ENCODE results near the gene OR1M1. TPM values are rescaled to one million over a fixed set of nuclear protein-coding genes. Genes with fewer than 3 reads are reported as not detected.
"Not testable (repeated sequence)": the region's sequence is repeated elsewhere in the genome, so short reads cannot be mapped to it uniquely, and the experiment has no call there.

OR1M1 gene
- total RNA-seq, 2 donors from 2014 or later: not detected

DNA sequence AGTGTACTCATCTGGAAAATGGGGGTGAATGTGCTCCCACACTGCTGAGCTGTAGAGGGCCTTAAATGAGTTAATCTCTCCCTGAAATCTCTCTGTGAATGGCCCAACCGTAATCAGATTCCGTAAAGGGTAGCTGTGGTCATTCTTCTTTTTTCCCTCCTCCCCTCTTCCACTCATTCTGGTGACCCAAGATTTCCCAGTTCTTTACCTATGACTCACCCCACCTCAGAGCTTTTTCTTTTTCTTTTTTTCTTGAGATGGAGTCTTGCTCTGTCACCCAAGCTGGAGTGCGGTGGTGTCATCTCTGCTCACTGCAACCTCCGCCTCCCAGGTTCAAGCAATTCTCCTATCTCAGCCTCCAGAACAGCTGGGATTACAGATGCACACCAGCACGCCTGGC, 43.3 kb upstream of the OR1M1 start:
- WGBS: 91% methylated on average over 5 of the region's 5 CpGs

DNA sequence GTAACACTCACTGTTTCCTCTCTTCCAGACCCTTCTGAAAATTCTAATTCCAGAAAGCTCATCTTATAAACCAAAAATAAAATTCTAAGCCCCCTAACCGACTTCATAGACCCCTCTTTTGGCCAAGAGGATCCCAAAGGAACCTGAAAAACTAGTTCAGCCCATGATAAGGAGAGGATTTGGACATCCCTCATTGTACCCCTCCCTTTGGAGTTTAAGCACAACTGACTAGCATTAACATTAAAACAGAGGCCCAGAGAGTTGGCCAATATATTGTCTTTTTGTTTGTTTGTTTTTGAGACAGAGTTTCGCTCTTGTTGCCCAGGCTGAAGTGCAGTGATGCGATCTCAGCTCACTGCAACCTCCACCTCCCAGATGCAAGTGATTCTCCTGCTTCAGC, 42.4 kb upstream of the OR1M1 start:
- H3K27me3 ChIP-seq (replicated peaks; ENCODE audit: insufficient read depth): no peaks in the 10 kb centered on the region
- no peaks in the 10 kb centered on the region for H3K36me3 ChIP-seq
- no peaks in the 10 kb centered on the region for H3K4me1 ChIP-seq (replicated peaks)
- H3K9me3 ChIP-seq: no peaks in the 10 kb centered on the region
- intact Hi-C loops (cut with DNase I): no loop called here
- no peak for DNase-seq (ENCODE audit: low spot score)
- TF ChIP-seq, protein P1, sequence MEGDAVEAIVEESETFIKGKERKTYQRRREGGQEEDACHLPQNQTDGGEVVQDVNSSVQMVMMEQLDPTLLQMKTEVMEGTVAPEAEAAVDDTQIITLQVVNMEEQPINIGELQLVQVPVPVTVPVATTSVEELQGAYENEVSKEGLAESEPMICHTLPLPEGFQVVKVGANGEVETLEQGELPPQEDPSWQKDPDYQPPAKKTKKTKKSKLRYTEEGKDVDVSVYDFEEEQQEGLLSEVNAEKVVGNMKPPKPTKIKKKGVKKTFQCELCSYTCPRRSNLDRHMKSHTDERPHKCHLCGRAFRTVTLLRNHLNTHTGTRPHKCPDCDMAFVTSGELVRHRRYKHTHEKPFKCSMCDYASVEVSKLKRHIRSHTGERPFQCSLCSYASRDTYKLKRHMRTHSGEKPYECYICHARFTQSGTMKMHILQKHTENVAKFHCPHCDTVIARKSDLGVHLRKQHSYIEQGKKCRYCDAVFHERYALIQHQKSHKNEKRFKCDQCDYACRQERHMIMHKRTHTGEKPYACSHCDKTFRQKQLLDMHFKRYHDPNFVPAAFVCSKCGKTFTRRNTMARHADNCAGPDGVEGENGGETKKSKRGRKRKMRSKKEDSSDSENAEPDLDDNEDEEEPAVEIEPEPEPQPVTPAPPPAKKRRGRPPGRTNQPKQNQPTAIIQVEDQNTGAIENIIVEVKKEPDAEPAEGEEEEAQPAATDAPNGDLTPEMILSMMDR (IDR thresholded peaks at IDR 0.05): no peak
- no peak for TF ChIP-seq POLR2AphosphoS5 (IDR thresholded peaks at IDR 0.05)
- TF ChIP-seq POLR2A (IDR thresholded peaks at IDR 0.05): no peak
- H3K27ac ChIP-seq: no peak overlapping the region
- H3K4me3 ChIP-seq: no peak overlapping the region
- 61% methylated on average over 3 of the region's 3 CpGs for WGBS

More for the DNA sequence above, 43.3 kb upstream of the OR1M1 start:
- no peaks in the 10 kb centered on the region for H3K9me3 ChIP-seq
- H3K36me3 ChIP-seq: no peaks in the 10 kb centered on the region
- no peaks in the 10 kb centered on the region for H3K27me3 ChIP-seq (replicated peaks; ENCODE audit: insufficient read depth)
- TF ChIP-seq POLR2A (IDR thresholded peaks at IDR 0.05): no peak
- intact Hi-C loops (cut with DNase I): no loop called here
- no peak overlapping the region for H3K27ac ChIP-seq
- no peak overlapping the region for H3K4me3 ChIP-seq
- DNase-seq (ENCODE audit: low spot score): no peak
- H3K4me1 ChIP-seq (replicated peaks): no peaks in the 10 kb centered on the region

DNA sequence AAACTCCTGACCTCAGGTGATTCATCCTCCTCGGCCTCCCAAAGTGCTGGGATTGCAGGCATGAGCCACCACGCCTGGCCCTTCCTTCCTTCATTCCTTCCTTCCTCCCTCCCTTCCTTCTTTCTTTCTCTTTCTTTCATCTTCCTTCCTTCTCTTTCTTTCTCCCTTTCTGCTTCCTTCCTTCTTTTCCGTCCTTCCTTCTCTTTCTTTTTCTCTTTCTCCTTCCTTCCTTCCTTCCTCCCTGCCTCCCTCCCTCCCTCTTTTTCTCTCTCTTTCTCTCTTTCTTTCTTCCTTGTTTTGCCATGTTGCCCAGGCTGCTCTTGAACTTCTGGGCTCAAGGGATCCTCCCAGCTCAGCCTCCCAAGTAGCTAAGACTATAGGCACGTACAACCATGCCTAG, 40.2 kb upstream of the OR1M1 start:
- TF ChIP-seq POLR2AphosphoS5 (IDR thresholded peaks at IDR 0.05) (no peak), POLR2A (IDR thresholded peaks at IDR 0.05) (no peak)
- TF ChIP-seq, protein P1 (IDR thresholded peaks at IDR 0.05): no peak
- Histone ChIP-seq H3K9me3 (no peaks in the 10 kb centered on the region), H3K27me3 (replicated peaks; ENCODE audit: insufficient read depth) (no peaks in the 10 kb centered on the region), H3K36me3 (no peaks in the 10 kb centered on the region), H3K27ac (no peak overlapping the region), H3K4me3 (no peak overlapping the region), H3K4me1 (replicated peaks) (no peaks in the 10 kb centered on the region)
- intact Hi-C loops (cut with DNase I): no loop called here
- WGBS: 66% methylated on average over 4 of the region's 4 CpGs
- DNase-seq (ENCODE audit: low spot score): no peak

DNA sequence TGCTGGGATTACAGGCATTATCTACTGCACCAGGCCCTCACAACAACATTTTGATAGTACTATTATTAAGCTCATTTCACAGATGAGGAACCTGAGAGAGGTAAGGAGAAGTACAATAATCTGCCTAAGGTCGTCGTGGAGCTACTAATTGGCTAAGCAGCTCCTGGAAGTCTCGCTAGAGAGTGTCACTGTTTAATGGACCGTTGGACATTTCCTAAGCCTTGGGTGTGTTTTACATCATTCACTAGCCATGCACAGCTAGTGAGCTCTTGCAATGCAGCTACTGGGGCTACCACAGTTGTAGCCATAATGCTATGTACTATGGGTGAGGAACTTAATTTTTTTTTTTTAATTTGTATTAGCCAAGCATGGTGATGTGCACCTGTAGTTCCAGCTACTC, 34.0 kb upstream of the OR1M1 start:
- Histone ChIP-seq H3K4me1 (replicated peaks) (no peaks in the 10 kb centered on the region), H3K36me3 (no peaks in the 10 kb centered on the region), H3K9me3 (no peaks in the 10 kb centered on the region), H3K27ac (no peak overlapping the region), H3K4me3 (no peak overlapping the region), H3K27me3 (replicated peaks; ENCODE audit: insufficient read depth) (no peaks in the 10 kb centered on the region)
- 84% methylated on average over 4 of the region's 4 CpGs for WGBS
- TF ChIP-seq POLR2AphosphoS5 (IDR thresholded peaks at IDR 0.05): no peak
- TF ChIP-seq, protein P1 (IDR thresholded peaks at IDR 0.05): no peak
- intact Hi-C loops (cut with DNase I): no loop called here
- no peak for DNase-seq (ENCODE audit: low spot score)

DNA sequence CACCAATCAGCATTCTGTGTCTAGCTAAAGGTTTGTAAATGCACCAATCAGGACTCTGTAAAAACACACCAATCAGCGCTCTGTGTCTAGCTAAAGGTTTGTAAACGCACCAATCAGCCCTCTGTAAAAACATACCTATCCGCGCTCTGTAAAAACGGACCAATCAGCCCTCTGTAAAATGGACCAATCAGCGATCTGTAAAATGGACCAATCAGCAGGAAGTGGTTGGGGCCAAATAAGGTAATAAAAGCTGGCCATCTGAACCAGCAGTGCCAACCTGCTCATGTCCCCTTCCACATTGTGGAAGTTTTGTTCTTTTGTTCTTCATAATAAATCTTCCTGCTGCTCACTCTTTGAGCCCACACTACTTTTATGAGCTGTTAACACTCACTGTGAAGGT, 33.2 kb upstream of the OR1M1 start:
- H3K36me3 ChIP-seq; H3K4me3 ChIP-seq; H3K27me3 ChIP-seq (replicated peaks; ENCODE audit: insufficient read depth); H3K27ac ChIP-seq; DNase-seq (ENCODE audit: low spot score); intact Hi-C loops (cut with DNase I); H3K4me1 ChIP-seq (replicated peaks); H3K9me3 ChIP-seq: not testable (repeated sequence)
- whole genome bisulfite sequencing: 92% methylated on average over 6 of the region's 6 CpGs

DNA sequence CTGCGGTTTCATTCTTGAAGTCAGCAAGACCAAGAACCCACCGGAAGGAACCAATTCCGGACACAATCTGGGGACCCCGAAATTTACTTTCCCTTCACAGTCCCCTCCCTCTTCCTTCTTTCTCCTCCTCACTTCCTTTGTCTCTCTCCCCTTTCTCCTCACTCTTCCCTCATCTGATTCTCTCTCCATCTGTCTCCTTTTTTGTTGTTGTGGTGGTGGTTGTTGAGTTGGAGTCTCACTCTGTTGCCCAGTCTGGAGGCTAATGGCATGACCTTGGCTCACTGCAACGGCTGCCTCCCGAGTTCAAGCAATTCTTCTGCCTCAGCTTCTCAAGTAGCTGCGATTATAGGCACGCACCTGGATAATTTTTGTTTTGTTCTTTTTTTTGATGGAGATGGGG, 32.7 kb upstream of the OR1M1 start:
- no peak for TF ChIP-seq POLR2AphosphoS5 (IDR thresholded peaks at IDR 0.05)
- TF ChIP-seq POLR2A (IDR thresholded peaks at IDR 0.05): no peak
- TF ChIP-seq, protein P1 (IDR thresholded peaks at IDR 0.05): no peak
- H3K27me3 ChIP-seq (replicated peaks; ENCODE audit: insufficient read depth): no peaks in the 10 kb centered on the region
- no peaks in the 10 kb centered on the region for H3K4me1 ChIP-seq (replicated peaks)
- WGBS: 79% methylated on average over 8 of the region's 8 CpGs
- H3K4me3 ChIP-seq: no peak overlapping the region
- no peak overlapping the region for H3K27ac ChIP-seq
- H3K9me3 ChIP-seq: no peaks in the 10 kb centered on the region
- intact Hi-C loops (cut with DNase I): no loop called here
- no peak for DNase-seq (ENCODE audit: low spot score)
- no peaks in the 10 kb centered on the region for H3K36me3 ChIP-seq
